Epidermal melanocyte (primary cell): Measurements from ENCODE around the gene TGIF1.
"Not testable (repeated sequence)": the region's sequence is repeated elsewhere in the genome, so short reads cannot be mapped to it uniquely, and the experiment has no call there.

Experiments
- DNase-seq: peaks from one replicate; pipeline ENCODE4 v3.0.0; 2011; ENCODE audit warnings: low spot score; ENCODE audit not compliant: insufficient read length

Gene TGIF1

GRCh38 chr18:3455907-3456685, 6.1 kb downstream of the TGIF1 start:
- DNase-seq, result no peak

GRCh38 chr18:3456686-3457069, 6.7 kb downstream of the TGIF1 start:
- no peak for DNase-seq

- DNase-seq, result no peak
Observed at GRCh38 chr18:3457261-3457724, 7.3 kb downstream of the TGIF1 start.

GRCh38 chr18:3458378-3458777, 8.4 kb downstream of the TGIF1 start:
- no peak for DNase-seq

- DNase-seq, result no peak
Observed at GRCh38 chr18:3458952-3459853, 9.2 kb downstream of the TGIF1 start.

GRCh38 chr18:3460823-3461398, 10.9 kb downstream of the TGIF1 start:
- DNase-seq, result no peak

GRCh38 chr18:3461704-3462103, 11.7 kb downstream of the TGIF1 start:
- no peak for DNase-seq

- no peak for DNase-seq
Observed at GRCh38 chr18:3463051-3463450, 13.1 kb downstream of the TGIF1 start.

GRCh38 chr18:3466045-3466444, 16.1 kb downstream of the TGIF1 start:
- DNase-seq, result peak; percentile 61

- DNase-seq, result no peak
Observed at GRCh38 chr18:3466872-3467271, 16.9 kb downstream of the TGIF1 start.

GRCh38 chr18:3468066-3468705, 18.2 kb downstream of the TGIF1 start:
- no peak for DNase-seq

GRCh38 chr18:3468833-3469232, 18.9 kb downstream of the TGIF1 start:
- DNase-seq, result no peak

- DNase-seq, result no peak
Observed at GRCh38 chr18:3471141-3471648, 21.2 kb downstream of the TGIF1 start.

GRCh38 chr18:3472121-3472520, 22.1 kb downstream of the TGIF1 start:
- DNase-seq, result not testable (repeated sequence)

- no peak for DNase-seq
Observed at GRCh38 chr18:3472681-3473544, 22.9 kb downstream of the TGIF1 start.

GRCh38 chr18:3478262-3478978, 28.4 kb downstream of the TGIF1 start:
- no peak for DNase-seq

GRCh38 chr18:3479978-3480509, 30.1 kb downstream of the TGIF1 start:
- no peak for DNase-seq

- DNase-seq, result no peak
Observed at GRCh38 chr18:3480827-3481573, 31.0 kb downstream of the TGIF1 start.
